ENCODE results near the gene ATP8A1. TPM values are rescaled to one million over a fixed set of nuclear protein-coding genes. Genes with fewer than 3 reads are reported as not detected.
"Not testable (repeated sequence)": the region's sequence is repeated elsewhere in the genome, so short reads cannot be mapped to it uniquely, and the experiment has no call there.

Gene ATP8A1
- total RNA-seq, 2 experiments from 2014 or later, result 80.0 to 141 TPM

DNA sequence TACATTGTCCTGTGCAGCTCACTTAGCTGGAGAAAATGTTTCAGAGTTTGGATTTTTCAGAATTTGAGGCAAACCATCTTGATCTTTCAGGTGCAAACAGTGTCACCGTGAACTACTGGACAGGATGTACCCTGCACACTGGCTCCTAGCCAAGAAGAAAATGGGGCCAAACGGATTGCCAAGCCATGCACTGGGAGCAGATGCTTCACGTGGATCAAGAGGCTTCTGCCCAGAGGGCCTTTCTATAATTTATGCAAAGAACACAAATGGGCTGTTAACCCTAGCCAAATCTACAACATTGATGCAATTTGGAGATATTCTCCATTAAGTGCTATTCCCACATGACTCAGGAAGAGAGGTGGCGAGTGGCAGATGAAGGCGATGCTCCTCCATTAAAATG is 46.9 kb upstream of the ATP8A1 start:
- Histone ChIP-seq H3K9me3 (ENCODE audit: low read length) (no peaks in the 10 kb centered on the region), H3K4me1 (ENCODE audit: insufficient read depth, low read length, poor library complexity, severe bottlenecking) (no peaks in the 10 kb centered on the region), H3K36me3 (ENCODE audit: insufficient read depth, low read length) (no peaks in the 10 kb centered on the region), H3K27ac (ENCODE audit: low read depth, low read length, poor library complexity, severe bottlenecking) (no peak overlapping the region), H3K79me2 (ENCODE audit: insufficient read depth, low read depth, low read length) (no peaks in the 10 kb centered on the region), H2AFZ (ENCODE audit: low read length) (no peak overlapping the region), H3K4me3 (ENCODE audit: low read depth, low read length, poor library complexity, severe bottlenecking) (no peak overlapping the region), H4K20me1 (ENCODE audit: insufficient read depth, low read length) (no peaks in the 10 kb centered on the region), H3K4me2 (ENCODE audit: low read length) (no peak overlapping the region), H3K9me2 (ENCODE audit: insufficient read depth, low read length) (no peaks in the 10 kb centered on the region)
- TF ChIP-seq, protein P1, sequence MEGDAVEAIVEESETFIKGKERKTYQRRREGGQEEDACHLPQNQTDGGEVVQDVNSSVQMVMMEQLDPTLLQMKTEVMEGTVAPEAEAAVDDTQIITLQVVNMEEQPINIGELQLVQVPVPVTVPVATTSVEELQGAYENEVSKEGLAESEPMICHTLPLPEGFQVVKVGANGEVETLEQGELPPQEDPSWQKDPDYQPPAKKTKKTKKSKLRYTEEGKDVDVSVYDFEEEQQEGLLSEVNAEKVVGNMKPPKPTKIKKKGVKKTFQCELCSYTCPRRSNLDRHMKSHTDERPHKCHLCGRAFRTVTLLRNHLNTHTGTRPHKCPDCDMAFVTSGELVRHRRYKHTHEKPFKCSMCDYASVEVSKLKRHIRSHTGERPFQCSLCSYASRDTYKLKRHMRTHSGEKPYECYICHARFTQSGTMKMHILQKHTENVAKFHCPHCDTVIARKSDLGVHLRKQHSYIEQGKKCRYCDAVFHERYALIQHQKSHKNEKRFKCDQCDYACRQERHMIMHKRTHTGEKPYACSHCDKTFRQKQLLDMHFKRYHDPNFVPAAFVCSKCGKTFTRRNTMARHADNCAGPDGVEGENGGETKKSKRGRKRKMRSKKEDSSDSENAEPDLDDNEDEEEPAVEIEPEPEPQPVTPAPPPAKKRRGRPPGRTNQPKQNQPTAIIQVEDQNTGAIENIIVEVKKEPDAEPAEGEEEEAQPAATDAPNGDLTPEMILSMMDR (conservative IDR thresholded peaks at IDR 0.05; ENCODE audit: low read length), result no peak
- no peak for TF ChIP-seq EZH2phosphoT487 (IDR thresholded peaks at IDR 0.05; ENCODE audit: borderline replicate concordance, low read depth, low read length)
- BruUV-seq (replicated peaks), result no TSS peak
- intact Hi-C loops (cut with micrococcal nuclease; ENCODE audit: unreplicated experiment), result no loop called here
- DNase-seq (ENCODE audit: low spot score), result no peak
- ChIA-PET POLR2A (interaction anchor here (0.6 to 1.3 kb wide), 2 partner anchors 9 to 133 kb away, joined by 3 read pairs; no protein-coding TSS in a partner anchor), CTCF (ENCODE audit: unreplicated experiment) (no interaction called here)

DNA sequence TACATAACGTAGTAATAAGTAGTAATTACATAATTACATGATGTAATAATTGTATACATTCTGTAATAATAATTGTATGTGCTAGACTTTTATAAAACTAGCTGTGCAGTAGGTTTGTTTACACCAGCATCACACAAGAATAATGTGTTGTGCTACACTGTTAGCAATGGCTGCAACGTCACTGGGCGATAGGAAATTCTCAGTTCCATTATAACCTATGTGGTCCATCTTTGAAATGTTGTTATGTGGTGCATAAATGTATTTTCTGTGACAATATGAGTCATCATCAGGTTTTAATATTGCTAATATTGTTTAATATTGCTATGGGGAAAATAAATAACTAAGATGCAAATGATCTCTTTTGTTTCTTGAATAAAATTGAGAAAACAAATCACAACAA is 46.0 kb upstream of the ATP8A1 start:
- Histone ChIP-seq H3K27ac (ENCODE audit: low read depth, low read length, poor library complexity, severe bottlenecking) (no peak overlapping the region), H3K36me3 (ENCODE audit: insufficient read depth, low read length) (no peaks in the 10 kb centered on the region), H3K4me3 (ENCODE audit: low read depth, low read length, poor library complexity, severe bottlenecking) (no peak overlapping the region), H3K9me2 (ENCODE audit: insufficient read depth, low read length) (no peaks in the 10 kb centered on the region), H3K4me2 (ENCODE audit: low read length) (no peak overlapping the region), H3K79me2 (ENCODE audit: insufficient read depth, low read depth, low read length) (no peaks in the 10 kb centered on the region), H4K20me1 (ENCODE audit: insufficient read depth, low read length) (no peaks in the 10 kb centered on the region), H3K4me1 (ENCODE audit: insufficient read depth, low read length, poor library complexity, severe bottlenecking) (no peaks in the 10 kb centered on the region), H2AFZ (ENCODE audit: low read length) (no peak overlapping the region), H3K9me3 (ENCODE audit: low read length) (no peaks in the 10 kb centered on the region)
- DNase-seq (ENCODE audit: low spot score), result no peak
- TF ChIP-seq, protein P1 (conservative IDR thresholded peaks at IDR 0.05; ENCODE audit: low read length), result no peak
- TF ChIP-seq EZH2phosphoT487 (IDR thresholded peaks at IDR 0.05; ENCODE audit: borderline replicate concordance, low read depth, low read length), result no peak
- no TSS peak for BruUV-seq (replicated peaks)
- POLR2A ChIA-PET, result interaction anchor here (1.6 kb wide), 1 partner anchor 11 kb away, joined by 7 read pairs; no protein-coding TSS in a partner anchor
- CTCF ChIA-PET (ENCODE audit: unreplicated experiment), result no interaction called here
- intact Hi-C loops (cut with micrococcal nuclease; ENCODE audit: unreplicated experiment), result no loop called here

DNA sequence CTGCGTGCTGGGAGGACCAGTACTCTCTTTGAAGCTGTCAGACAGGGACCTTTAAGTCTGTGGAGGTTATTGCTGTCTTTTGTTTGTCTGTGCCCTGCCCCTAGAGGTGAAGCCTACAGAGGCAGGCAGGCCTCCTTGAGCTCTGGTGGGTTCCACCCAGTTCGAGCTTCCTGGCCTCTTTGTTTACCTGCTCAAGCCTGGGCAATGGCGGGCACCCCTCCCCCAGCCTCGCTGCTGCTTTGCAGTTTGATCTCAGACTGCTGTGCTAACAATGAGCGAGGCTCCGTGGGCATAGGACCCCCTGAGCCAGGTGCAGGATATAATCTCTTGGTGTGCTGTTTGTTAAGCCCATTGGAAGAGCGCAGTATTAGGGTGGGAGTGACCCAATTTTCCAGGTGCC is 44.9 kb upstream of the ATP8A1 start:
- H3K79me2 ChIP-seq (ENCODE audit: insufficient read depth, low read depth, low read length); H3K4me2 ChIP-seq (ENCODE audit: low read length); H3K4me3 ChIP-seq (ENCODE audit: low read depth, low read length, poor library complexity, severe bottlenecking); H3K36me3 ChIP-seq (ENCODE audit: insufficient read depth, low read length); H3K9me3 ChIP-seq (ENCODE audit: low read length); H3K9me2 ChIP-seq (ENCODE audit: insufficient read depth, low read length); CTCF ChIA-PET (ENCODE audit: unreplicated experiment); BruUV-seq (replicated peaks); intact Hi-C loops (cut with micrococcal nuclease; ENCODE audit: unreplicated experiment); H2AFZ ChIP-seq (ENCODE audit: low read length); H4K20me1 ChIP-seq (ENCODE audit: insufficient read depth, low read length); DNase-seq (ENCODE audit: low spot score); H3K4me1 ChIP-seq (ENCODE audit: insufficient read depth, low read length, poor library complexity, severe bottlenecking); H3K27ac ChIP-seq (ENCODE audit: low read depth, low read length, poor library complexity, severe bottlenecking): not testable (repeated sequence)
- POLR2A ChIA-PET, result interaction anchor here (0.7 kb wide), 1 partner anchor 13 kb away, joined by 3 read pairs; no protein-coding TSS in a partner anchor
